GM19043 (cell line): ENCODE measurements around the gene UBE2E1.

Experiments
- ATAC-seq: cut with Tn5 transposase; IDR thresholded peaks from one replicate; pipeline ENCODE4 v1.9.1; 2021; ENCODE audit warnings: low read depth; ENCODE audit not compliant: unreplicated experiment

Gene UBE2E1

GRCh38 chr3:23793528-23794134, 12.1 kb upstream of the UBE2E1 start:
- no peak for ATAC-seq

GRCh38 chr3:23795096-23795495, 10.7 kb upstream of the UBE2E1 start:
- ATAC-seq, result no peak

GRCh38 chr3:23796518-23796917, 9.2 kb upstream of the UBE2E1 start:
- ATAC-seq, result no peak

GRCh38 chr3:23797491-23797890, 8.3 kb upstream of the UBE2E1 start:
- peak; percentile 74 for ATAC-seq

GRCh38 chr3:23798456-23798855, 7.3 kb upstream of the UBE2E1 start:
- ATAC-seq, result no peak

- no peak for ATAC-seq
These were observed 6.9 kb upstream of the UBE2E1 start for GRCh38 chr3:23798876-23799275.

GRCh38 chr3:23800731-23801130, 5.0 kb upstream of the UBE2E1 start:
- ATAC-seq, result no peak

GRCh38 chr3:23804441-23805209, 1.1 kb upstream of the UBE2E1 start:
- no peak for ATAC-seq

- ATAC-seq, result no peak
These were observed 534 bp upstream of the UBE2E1 start for GRCh38 chr3:23805210-23805632.

- ATAC-seq, result peak; percentile 5
These were observed 1.0 kb downstream of the UBE2E1 start for GRCh38 chr3:23806534-23807423.

GRCh38 chr3:23807424-23808015, 1.8 kb downstream of the UBE2E1 start:
- no peak for ATAC-seq

- no peak for ATAC-seq
These were observed 2.8 kb downstream of the UBE2E1 start for GRCh38 chr3:23808525-23808924.

- no peak for ATAC-seq
These were observed 3.5 kb downstream of the UBE2E1 start for GRCh38 chr3:23809294-23809693.

GRCh38 chr3:23809840-23810342, 4.1 kb downstream of the UBE2E1 start:
- no peak for ATAC-seq

GRCh38 chr3:23810343-23811184, 4.8 kb downstream of the UBE2E1 start:
- ATAC-seq, result no peak

GRCh38 chr3:23811185-23811527, 5.4 kb downstream of the UBE2E1 start:
- ATAC-seq, result no peak

- ATAC-seq, result peak; percentile 62
These were observed 6.2 kb downstream of the UBE2E1 start for GRCh38 chr3:23811919-23812318.

- ATAC-seq, result no peak
These were observed 10.1 kb downstream of the UBE2E1 start for GRCh38 chr3:23815879-23816278.

- ATAC-seq, result no peak
These were observed 11.0 kb downstream of the UBE2E1 start for GRCh38 chr3:23816721-23817120.
